HL-60/S4 treated with retinoic acid at 250 ng/mL for 4 days and 3 days (cell line): ENCODE data around the gene MYO3B.
"Not testable (repeated sequence)": the region's sequence is repeated elsewhere in the genome, so short reads cannot be mapped to it uniquely, and the experiment has no call there.

Experiments
- in situ Hi-C: fragments of 300-500 bp; cut with MboI; formaldehyde crosslinking; loops from 2 replicates; pipeline ENCODE4 v1.7.0; 2022; ENCODE audit warnings: low sequenced_read_pairs

Gene MYO3B

GRCh38 chr2:170656669-170657068 is 478.7 kb downstream of the MYO3B start:
- in situ Hi-C loops = no loop called here

DNA sequence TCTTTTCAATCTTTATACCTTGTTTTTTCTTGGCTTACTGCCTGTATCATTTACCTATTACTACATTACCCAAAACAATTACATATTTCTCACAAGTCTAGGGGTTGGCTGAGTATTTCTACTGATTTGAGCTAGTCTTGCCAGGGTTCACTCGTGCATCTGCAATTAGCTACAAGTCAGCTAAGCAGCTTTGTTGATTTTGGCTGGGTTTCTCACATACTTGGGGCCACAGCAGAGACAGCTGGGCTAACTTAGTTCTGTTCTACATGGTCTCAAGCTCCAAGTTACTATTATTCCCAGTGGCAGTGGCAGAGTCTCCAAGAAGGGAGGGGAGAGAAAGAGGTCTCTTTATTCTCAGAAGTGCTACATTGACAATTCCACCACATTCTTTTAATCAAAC is 482.5 kb downstream of the MYO3B start:
- in situ Hi-C loops = no loop called here

- in situ Hi-C loops = no loop called here
These were observed 487.8 kb downstream of the MYO3B start for GRCh38 chr2:170665743-170666142.

DNA sequence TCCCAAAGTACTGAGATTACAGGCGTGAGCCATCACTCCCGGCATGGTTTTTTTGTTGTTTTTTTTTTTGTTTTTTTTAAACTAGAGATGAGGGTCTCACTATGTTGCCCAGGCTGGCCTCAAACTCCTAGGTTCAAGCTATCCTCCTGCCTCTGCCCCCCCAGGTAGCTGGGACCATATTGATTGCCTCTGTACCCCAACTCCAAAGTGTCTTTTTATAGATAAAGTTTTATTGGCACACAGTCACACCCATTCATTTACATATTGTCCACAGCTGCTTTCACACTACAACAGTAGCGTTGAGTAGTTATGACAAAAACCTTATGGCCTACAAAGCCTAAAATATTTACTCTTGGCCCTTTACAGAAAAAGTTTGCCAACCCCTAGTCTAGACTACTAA is 492.0 kb downstream of the MYO3B start:
- in situ Hi-C loops = no loop called here

GRCh38 chr2:170670651-170671050 is 492.7 kb downstream of the MYO3B start:
- in situ Hi-C loops = no loop called here

- in situ Hi-C loops = no loop called here
These were observed 493.1 kb downstream of the MYO3B start for GRCh38 chr2:170671079-170671478.

GRCh38 chr2:170674282-170674681 is 496.3 kb downstream of the MYO3B start:
- in situ Hi-C loops = not testable (repeated sequence)

DNA sequence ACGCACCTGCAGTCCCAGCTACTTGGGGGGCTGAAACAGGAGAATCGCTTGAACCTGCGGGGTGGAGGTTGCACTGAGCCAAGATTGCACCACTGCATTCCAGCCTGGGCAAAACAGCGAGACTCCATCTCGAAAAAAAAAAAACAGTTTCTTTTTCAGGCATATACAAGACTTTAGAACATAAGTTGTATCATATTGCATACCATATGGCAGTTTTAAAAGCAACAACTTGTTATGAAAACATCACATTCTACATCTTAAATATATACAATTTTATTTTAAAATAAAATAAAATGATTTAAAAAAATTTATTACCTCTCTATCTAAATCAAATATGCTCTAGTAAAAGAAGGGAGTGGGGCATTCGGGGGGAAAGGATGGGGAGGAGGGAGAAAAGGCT is 497.8 kb downstream of the MYO3B start:
- in situ Hi-C loops = no loop called here

GRCh38 chr2:170679607-170680079 is 501.7 kb downstream of the MYO3B start:
- in situ Hi-C loops = no loop called here

GRCh38 chr2:170680172-170680941 is 502.4 kb downstream of the MYO3B start:
- in situ Hi-C loops = no loop called here

DNA sequence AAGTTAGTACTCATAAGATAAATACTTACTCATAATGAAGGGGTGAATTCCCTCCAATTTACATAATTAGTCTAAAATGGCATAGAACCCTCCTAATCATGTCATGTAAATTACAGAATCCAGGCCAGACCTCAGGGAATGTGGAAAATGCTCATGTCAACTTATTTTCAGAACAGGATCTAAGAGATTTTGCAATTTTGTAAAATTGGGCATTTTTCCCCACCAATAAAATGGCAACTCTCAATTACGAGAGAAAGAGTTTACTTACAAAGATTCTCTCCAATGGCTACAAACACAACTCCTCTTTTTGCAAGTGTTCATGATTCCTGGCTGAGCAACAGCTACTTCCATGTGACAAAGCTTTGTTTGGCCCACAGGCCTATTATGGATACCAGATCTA is 503.4 kb downstream of the MYO3B start:
- in situ Hi-C loops = no loop called here

DNA sequence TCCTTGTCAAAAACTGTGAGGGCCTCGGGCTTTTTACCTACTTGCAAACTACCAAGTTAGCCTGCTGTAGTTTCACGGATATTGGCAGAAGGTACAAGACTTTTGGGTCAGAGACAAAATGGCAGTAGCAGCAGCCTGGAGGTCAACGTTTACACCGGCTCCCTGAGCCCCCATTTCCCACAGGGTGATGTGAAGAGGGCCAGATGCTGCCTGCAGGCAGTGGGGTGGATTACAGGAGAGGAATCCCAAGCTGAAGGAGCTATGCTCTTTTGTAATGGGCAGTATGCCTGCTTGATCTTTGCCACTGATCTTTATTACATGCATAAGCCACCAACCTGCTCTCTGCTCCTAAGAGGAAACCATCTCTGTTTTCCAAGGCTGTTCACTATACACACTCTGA is 507.6 kb downstream of the MYO3B start:
- in situ Hi-C loops = no loop called here

DNA sequence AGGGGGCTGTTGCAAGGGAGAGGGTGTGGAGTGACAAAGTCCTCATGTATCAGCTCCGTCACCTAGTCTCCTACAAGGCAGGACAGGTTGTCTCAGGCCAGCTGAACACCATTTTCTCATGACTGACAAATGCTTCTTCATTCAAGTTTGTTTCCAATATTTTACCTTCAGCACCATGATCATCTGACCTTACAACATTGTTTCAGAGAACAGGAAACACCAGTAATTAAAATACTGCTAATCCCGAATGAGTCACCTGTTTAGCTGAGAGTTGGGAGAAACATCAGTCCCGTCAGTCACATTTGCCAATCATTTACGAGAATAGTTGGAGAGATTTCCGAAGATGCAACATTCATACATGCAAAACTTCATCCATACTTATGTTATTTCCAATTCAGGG is 511.5 kb downstream of the MYO3B start:
- in situ Hi-C loops = no loop called here

- in situ Hi-C loops = no loop called here
These were observed 512.7 kb downstream of the MYO3B start for GRCh38 chr2:170690640-170691039.

- in situ Hi-C loops = no loop called here
These were observed 516.4 kb downstream of the MYO3B start for GRCh38 chr2:170694316-170694715.

- in situ Hi-C loops = no loop called here
These were observed 517.8 kb downstream of the MYO3B start for GRCh38 chr2:170695521-170696410.

- in situ Hi-C loops = no loop called here
These were observed 519.0 kb downstream of the MYO3B start for GRCh38 chr2:170696948-170697347.

DNA sequence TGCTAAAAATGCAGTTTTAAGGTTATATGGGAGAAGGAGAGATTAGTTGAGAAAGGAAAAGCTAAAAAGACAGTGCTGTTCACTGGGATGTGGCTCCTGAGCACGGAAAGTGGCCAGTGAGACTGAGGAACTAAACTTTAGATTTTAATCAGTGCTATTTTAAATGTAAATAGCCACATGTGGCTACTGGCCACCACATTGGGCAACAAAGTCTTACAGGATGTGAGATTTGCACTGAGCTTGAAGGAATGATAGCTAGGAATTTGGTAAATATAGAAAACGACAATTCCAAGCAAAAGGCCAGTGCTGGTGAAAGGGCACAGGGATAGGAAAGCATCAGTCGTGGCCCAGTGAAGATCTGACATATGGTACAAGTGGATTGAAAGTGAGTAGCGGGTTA is 523.1 kb downstream of the MYO3B start:
- in situ Hi-C loops = no loop called here

- in situ Hi-C loops = no loop called here
These were observed 526.0 kb downstream of the MYO3B start for GRCh38 chr2:170703776-170704476.
